Daoy (cell line): ENCODE data around the gene ZNRF1. TPM values are rescaled to one million over a fixed set of nuclear protein-coding genes. Genes with fewer than 3 reads are reported as not detected.

ENCODE experiments used
- DNase-seq: peaks from one replicate; pipeline ENCODE4 v3.0.0-alpha.2; 2015; ENCODE audit warnings: low read depth
- total RNA-seq: library from RNA; depleted of rRNA; stranded (reverse); fragments of >200 nt; shearing (Covaris generic); gene quantifications from 2 replicates; pipeline ENCODE4 v1.2.3, GENCODE V29; 2014

ZNRF1 gene
- total RNA-seq, 1 experiment from 2014 or later, result 21.9 TPM

DNA sequence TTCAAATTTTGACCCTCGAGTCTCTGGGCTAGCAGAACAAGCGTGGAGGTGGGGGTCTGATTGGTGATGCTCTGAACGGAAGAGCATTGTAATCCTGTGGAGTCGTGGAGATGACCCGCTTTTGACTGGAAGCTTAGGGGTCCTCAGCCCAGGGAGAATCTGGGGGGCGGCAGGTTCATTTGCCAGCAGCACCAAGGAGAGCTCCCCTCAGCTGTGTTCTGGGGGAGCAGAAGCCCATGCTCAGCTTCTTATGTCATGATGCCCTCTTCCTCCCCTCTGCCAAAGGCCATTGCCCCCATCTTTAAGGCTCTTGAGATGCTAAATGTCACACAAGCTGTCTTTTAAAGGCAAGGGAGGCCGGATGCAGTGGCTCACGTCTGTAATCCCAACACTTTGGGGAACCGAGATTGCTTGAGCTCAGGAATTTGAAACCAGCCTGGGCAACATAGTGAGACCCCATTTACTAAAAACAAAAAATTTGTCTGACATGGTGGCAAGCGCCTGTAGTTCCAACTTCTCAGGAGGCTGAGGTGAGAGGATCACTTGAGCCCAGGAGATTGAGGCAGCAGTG is 98.5 kb downstream of the ZNRF1 start:
- DNase-seq, result no peak

DNA sequence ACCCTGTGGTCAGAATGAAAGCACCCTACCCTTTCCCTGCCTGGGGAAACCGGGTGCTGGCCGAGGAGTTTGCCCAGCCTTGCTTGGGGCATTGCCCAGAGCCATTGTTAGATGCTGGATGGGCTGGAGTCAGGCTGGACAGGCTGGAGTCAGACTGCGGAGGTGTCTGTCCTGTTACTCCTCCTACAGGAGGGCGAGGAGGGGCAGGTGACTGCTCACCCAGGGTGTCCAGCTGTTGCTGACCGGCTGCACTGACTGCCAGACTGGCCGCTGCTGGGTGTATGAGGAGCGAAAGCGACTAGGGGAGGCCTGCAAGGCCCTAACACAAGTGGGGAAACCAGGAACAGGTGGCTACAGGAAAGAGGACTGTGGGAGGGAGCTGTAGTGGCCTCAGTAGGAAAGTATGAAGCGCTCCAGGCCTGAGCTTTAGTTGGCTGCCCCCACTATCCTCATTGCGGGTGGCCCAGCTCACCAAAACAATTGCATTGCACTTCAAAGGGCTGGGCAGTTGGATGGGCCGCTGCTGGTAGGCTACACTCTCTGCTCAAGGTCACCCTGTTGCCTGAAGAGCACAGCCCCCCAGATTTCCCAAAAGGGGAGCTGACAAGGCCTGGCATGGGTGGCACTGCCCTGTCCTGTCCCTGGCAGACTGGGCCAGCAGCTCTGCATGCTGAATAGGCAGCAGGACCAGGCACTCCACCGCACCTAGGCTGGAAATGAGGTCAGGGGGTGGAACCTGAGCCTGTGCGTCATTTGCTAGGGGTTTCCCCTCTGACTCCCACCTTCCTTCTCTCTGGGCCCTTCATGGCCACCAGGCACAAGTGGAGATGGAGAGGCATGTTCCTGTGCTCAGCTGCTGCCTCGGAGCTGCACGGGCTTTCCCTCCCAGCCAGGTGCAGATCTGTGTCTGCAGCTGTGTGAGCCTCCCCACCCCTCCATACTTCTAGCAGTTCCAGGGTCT is 99.4 kb downstream of the ZNRF1 start:
- peak; percentile 55 for DNase-seq

DNA sequence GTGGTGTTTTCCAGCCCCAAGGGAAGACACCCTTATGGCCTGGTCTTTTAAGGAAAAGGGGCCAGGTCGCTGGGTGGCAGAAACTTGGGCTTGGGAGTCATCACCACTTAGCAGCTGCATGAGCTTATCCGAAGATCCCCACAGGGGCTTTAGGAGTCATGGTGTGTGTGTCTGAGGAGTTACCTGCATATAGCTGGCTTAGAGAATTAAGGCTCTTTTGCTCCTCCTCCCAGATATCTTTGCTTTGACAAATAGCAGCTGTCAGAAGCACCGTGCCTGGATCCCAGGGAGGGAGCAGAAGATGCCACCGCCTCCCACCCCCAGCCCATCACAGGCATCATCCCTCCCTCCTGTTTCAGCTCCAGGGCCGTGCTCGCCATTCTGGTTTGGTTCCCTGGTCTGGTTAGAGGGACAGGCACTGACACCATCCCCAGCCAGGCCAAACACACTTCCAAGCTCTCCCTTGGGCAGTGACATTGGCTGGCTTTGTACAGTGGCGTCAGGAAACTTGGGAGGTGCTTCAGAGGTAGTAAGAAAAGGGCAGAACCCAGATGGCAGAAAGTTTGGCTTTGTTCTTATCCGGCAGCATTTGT is 100.3 kb downstream of the ZNRF1 start:
- no peak for DNase-seq

DNA sequence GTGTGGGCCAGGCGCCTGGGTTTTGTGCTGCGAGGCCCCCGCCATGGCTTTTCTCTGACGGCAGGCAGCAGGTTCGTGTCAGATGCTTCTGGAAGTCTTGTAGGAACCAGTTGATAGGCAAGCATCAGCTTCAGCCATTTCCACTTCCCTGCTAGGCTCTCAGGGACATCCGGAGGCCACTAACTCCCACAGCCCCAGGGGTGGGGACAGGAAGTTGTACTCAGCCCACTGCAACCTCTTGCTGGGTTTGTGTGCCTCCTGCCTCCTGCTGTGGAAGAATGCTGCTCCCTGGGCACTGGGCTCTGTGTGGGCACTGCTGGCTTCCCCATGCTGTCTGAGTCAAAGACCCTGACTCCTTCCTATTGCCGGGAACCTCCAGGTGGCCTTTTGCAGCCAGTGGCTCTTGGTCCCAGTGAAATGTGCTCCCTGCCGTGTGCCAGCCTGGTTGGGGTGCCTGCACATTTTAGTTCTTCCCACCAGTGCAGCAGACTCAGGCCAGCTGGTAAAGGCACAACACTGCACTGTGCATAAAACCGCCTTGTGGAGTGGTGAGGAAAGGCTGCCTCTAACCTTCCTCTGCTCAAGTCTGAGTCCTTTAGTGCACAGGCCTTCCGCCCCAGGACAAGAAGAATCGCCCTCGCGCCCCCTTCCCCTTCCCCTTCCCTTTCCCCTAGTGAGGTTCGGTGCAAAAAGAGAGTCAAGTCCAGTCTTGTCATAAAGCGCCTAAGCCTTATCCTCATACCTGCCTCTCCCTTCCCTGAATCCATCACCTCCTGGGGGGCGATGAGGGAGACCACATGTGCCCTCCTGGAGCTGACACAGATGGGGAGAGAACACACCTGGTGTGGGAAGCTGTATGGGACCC is 101.1 kb downstream of the ZNRF1 start:
- DNase-seq, result peak; percentile 55

DNA sequence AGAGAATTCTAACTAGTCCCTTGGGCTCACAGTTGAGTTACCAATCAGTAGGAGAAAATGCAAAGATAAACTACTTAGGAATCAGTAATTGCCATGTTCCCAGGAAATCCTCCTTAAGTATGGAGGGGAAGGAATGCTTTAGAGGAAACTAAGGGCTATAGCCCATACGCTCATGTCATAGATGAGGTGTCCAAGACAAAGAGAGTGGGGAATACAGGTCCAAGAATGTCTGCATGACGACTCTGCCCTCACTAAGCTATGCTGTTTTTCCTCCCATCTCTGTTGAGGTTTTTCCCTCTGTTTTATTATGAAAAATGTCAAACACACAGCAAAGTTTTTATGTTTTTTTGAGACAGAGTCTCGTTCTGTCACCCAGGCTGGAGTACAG is 101.8 kb downstream of the ZNRF1 start:
- DNase-seq, result no peak

DNA sequence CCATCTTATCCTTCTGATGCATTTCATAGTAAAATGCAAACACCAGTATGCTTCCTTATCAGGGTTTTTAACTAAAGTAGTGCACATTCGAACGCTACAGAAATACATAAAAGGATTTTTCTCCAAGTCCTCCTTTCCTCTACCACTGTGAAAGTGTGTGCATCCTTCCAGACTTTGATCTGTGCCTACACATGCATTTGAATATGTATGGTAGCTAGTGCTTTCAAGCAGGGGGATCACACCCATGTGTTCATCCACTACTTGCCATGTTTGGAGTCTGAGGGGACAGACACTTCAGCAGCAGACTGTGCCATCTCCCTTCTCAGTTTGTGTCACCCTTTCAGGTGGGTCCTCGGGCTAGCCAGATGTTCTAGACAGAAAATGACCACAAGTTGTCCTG is 102.8 kb downstream of the ZNRF1 start:
- no peak for DNase-seq

DNA sequence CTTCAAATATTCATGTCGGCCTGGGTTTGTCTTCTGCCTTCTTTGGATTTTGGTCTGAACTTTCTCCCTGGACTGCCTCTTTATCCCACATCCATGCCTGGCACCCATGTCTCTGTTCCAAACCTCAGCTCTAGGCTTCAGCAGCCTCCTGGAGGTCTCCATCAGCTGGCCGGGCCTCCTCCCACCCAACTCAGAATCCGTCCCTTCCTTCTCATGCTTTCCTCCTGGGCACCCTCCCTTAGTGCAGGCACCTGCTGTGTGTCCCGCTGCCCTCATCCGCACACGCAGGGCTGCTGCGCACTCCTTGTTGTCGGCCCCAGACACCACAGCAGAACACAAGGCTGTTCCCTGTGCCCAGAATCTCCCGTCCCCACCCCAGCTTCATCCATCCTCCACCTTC is 103.8 kb downstream of the ZNRF1 start:
- no peak for DNase-seq

DNA sequence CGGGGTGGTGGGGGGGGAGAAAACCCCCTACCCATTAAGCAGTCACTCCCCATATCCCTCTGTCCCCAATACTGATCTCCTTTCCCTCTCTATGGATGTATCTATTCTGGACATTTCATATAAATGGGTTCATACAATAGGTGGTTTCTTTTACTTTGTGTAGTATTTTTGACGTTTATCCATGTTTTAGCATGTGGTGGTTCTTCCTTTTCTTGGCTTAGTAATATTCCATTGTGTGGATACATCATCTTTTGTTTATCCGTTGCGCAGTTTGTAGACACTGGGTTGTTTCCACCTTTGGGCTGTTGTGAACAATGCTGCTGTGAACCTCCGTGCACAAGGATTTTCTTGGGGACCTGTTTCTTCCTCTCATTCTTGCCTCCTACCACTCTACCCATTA is 105.2 kb downstream of the ZNRF1 start:
- DNase-seq, result no peak

DNA sequence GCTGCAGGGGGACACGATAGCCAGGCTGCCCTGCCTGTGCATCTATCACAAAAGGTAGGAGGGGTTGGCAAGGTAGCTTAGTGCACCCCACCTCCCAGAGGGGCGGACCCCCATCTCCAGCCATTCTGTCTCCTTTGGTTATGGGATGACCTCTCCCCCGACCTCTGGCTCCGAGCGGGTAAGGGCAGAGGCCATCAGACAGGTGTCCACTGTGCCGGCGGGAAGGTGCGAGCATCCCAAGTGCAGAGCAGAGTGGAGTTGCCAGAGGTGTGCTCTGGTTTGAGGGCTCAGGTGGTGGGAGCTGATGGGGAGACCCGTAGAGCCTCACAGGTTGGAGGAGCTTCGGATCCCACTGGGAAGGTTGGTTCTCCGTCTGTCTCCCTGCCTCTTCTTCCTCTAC is 106.0 kb downstream of the ZNRF1 start:
- DNase-seq, result no peak

DNA sequence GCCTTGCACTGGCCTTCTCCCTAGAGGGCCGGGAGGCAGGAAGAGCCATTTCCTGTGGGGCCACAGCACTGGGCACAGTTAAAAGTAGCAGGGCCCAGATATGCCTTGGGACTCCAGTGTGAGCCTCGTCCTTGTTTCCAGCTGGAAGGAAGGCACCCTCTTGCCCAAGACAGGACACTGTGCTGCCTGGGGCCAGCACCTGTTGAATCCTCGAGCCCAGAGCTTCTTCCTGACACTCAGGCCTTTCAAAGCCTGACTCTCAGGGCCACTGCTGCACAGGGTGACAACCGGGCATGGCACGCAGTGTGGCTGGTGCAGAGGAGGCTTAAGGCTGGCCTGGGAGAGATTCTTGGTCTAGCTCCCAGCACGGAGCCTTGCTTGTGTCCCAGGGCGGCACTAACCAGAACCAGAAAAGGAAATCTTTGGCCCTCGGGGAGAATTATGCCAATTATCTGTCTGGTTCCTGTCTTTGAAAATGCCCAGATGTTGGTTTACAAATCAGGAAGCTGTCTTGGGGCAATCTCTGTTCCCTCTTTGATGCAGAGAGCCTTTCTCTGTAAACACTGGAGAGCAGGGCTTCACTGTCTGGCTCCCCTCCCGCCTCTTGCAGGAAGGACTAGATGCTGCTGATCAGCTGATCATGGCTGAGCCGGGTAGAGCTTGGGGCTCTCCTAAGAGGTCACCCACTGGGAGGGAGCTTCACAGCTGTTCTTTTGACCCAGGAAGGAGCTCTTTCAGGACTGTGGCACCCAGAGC is 106.7 kb downstream of the ZNRF1 start:
- no peak for DNase-seq

DNA sequence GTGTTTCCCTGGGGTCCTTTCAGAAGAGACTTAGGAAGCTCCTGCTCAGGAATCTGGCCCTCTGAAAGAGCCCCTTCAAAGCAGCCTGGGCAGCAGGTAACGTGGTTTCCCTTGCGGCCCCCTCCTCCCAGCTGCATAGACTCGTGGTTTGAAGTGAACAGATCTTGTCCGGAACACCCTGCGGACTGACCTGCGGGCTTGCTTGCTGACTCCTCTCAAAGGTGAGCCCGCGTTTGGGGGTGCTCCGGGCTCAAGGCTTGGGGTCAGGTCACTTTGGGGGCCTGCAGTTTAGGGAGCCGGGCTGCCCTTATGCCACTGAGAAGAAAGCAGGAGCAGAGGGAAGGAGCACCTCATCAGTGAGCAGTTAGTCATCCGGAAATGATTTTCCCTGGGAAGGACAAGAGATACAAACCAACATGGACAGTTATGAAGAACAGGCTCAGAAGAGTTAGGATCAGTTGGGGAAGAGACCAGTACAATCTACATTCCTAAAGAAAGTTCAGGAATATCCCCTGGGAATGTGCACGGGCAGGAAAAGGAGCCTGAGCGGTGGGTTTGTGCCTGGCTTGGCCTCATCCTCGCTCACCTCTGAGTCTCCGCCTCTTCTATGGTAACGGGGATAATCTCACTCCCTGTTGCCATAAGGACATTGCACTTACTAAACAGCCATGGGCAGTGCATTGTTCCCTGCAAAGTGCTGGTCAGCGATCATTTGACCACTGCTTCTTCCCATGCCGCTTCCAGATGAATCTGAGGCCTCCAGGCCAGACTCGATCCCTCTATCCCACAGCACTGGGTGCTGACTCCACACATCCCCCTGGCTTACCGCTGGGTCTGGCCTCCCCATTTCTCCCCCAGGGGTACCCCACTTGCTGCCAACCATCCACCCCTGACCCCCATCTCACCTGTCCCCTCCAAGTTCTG is 107.8 kb downstream of the ZNRF1 start:
- no peak for DNase-seq

DNA sequence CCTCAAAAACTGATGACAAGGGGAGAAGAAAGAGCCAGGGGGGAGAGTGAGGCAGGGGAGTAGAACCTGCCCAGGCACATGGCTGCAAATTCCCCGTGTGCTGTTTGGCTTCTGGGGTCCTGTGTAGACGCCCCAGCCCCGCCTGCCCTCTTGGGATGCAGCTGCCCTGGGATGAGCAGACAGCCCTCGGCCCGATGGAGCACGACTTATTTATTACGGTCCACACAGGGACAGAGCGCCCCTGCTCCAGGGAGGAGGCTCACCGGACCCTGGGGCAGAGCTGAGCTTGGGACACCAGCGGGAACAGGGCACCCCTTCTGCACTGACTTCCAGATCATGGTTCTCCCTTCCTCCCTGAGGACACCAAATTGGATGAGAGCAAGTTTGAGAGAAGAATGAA is 108.7 kb downstream of the ZNRF1 start:
- no peak for DNase-seq

DNA sequence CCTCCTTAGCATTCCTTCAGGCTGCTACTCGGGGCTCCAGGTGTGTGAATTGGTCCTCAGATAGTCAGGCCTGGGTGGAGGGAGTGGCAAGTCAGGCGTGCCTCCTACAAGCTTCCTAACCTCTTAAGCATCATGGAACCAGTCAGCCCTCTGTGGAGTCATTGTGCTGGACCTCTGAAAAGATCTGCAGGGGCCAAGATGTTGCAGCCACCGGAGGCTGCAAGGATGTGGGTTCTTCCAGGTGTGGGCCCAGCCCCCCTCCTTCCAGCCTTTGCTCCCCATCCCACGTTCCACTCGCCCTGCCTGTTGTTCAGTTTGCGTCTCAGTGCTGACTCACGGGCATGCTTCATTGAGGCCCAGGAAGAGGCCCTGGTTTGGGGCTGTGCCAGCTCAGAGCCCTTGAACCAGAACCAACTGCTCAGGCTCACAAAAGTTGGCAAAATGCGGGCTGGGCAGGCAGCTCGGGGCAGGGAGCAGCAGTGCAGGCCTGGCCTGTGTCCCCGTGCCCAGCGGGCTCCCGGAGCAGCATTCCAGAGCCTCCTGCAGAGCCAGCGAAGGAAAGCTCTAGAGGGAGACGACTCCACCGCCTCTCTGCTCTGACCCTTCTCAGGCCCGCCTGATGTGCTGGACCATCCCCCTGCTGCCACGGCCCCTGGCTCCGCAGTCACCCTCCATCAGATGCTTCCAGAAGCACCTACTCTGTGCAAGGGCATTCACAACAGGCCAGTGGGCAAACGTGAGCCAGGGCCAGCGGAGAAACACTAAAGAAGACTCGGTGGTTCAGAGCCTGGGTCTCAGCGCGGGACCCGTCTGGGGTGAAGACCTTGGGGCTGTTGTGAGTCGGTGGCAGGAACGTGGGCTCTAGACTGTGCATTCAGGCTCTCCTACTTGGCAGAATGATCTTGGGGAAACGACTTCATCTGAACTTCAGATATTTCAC is 110.2 kb downstream of the ZNRF1 start:
- peak; percentile 94 for DNase-seq

DNA sequence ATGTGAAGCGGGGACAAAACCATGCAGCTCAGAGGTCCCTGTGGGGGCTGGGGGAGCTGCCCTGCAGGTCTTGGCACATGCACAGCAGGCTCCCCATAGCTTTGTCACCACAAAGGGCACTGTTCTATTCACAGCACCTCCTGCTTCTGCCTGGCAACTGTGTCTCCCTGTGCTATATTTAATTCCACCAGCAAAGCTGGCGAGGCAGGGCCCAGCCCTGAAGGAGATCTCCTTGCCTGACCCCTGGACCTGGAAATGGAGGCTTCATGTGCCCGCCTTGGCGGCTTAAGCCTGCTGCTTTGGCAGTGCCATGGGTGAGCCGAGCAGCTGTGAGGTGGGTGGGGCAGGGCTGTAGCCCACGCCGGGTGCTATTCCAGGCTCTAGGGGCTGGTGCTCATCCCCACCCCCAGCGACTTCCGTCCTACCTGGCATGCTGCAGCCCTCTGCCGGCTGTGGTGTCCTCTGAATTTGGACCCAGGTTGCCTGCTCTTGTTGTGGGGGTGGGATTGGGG is 111.0 kb downstream of the ZNRF1 start:
- no peak for DNase-seq

DNA sequence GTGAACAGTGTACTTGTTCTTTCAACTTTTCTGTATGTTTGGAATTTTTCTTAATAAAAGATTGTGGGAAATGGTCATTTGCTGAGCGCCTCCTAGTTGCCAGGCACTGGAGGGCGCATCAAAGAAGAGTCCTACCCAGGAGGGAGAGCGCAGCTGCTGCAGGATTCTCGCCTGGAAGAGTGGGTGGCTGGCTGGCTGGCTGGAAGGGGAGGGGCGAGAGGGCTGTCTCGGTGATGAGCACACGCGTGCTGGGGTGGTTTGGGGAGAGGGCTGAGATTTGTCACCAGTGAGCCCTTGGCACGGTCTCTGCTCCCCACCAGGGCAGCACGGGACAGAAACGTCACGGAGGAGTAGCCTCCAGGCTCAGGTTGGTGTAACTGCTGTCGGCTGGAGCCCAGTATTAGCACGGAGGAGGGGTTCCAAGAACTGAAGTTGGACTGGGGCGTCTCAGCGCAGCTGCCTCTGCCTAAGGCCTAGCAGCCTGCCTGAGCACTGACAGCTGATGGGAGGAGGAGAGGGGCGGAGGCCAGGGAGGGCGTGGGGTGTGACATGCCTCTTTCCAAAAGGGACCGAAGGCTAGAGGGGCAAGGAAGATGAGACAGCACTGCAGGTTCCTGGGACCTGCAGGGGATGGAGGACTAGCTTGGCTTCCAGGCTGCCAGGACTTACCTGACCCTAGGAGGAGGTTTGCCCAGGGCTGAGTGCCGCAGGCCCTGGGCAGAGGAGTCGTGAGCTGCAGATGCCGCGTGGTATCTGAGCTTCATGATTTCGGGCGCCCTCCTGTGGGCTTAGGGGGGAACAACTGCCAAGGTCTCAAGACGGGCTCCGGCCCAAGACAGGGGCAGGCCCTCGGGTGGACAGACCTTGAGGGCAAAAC is 112.1 kb downstream of the ZNRF1 start:
- peak; percentile 87 for DNase-seq

DNA sequence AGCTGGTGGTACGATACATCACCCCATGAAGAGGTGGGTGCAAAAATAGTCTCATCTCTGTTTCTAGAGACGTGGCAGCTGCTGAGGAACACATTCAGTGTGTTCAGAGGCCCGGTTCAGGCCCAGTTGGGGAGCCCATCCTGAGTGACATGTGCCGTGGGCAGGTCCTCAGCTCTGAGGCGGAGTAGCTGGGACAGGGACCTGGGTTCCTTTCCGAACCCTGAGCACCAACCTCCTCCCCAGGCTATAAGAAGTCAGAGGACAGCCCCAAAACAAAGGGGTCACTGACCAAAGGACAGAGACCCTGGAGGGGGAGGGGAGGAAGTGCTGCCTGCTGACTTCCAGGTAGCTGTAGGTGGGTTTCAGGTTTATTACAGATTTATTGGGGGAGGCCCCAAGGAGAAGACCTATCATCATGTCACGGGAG is 112.7 kb downstream of the ZNRF1 start:
- DNase-seq, result no peak

DNA sequence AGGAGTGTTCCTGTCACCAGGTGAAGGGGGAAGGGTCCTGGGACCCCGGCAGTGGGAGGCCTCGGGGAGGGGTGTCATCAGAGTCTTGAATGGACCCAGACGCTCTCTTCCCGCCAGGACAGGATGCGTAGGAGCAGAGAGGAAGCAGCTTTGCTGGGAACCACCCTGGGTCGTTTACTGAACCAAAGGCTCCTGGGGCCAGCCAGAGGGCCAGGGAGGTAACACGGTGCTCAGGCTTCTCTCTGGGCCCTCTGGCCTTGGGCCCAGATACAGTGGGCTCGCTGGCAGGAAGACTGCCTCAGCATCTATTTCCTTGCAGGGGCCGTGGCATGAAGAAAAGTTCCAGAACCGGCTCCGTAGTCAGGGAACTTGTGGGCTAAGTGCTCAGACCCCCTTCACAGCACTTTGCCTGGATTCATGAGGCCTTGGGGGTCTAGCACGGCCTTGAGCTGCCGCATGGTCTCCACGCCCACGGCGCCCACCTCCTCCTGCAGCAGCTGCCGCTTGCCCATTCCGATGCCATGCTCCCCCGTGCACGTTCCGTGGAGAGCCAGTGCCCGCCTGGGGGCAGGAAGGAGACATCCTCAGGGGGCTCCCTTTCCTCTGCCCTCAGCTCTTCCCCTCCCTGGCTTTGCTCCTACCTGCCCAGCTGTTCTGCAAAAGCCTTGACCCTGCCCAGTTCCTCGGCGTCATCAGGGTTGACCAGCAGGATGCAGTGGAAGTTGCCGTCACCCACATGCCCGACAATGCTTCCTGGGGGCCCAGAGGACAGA is 113.3 kb downstream of the ZNRF1 start:
- no peak for DNase-seq
